ENCODE results near the gene ATP2C2.

ATP2C2 gene

DNA sequence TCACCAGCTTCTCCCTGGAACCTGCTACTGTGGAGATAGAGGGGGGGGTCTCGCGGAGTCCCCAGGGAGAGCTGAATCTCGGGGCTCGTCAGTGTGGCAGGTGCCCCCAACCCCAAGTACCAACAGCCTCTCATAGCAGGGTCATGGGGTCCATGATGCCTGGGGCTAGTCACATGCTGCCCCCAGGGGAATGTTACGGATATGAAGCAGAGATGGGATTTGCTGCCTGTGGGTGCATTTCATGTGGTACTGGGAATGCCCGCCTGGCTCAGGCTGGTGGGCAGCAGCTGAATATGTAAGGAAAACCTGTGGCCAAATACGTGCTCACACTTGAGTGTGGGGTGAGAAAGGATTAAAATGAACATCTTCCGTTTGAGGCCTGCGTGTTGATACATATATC is 86.7 kb downstream of the ATP2C2 start:
- no peak for DNase-seq

DNA sequence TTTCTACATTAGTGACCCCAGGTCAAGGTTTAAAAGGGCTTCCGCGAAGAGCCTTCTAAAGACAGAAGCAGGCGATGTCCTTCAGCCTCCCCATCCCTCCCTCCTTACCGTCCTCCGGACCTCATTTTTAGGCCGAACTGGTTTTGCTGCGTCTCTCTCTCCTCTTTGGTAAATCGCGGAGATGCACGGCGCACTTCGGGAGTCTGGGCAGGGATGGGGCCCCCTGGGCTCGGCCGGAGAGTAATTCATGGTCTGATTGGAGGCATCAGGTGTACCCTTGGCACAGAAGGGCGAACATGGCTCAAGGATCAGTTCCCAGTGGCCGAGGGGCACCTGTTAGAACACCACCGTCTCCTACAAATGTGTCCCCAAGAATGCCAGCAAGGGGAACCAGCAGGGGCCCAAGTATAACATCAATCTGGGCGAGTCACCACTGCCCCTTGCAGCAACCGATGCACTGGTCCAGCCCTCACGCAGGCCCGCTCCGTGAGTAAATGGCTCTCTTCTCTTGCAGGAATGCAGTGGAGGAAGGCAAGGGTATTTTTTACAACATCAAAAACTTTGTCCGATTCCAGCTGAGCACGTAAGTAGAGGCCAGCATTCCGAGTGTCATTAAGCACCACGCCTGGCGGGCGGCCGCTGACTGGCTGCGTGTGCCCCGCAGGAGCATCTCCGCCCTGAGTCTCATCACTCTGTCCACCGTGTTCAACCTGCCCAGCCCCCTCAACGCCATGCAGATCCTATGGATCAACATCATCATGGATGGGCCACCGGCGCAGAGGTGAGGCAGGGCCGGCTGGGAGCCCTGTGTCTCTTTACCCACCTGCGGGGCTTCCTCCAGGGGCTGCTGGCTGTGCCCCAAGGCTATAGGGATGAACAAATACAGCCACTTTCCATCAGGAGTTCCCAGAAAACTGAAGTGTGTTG is 90.5 kb downstream of the ATP2C2 start:
- no peak for DNase-seq

DNA sequence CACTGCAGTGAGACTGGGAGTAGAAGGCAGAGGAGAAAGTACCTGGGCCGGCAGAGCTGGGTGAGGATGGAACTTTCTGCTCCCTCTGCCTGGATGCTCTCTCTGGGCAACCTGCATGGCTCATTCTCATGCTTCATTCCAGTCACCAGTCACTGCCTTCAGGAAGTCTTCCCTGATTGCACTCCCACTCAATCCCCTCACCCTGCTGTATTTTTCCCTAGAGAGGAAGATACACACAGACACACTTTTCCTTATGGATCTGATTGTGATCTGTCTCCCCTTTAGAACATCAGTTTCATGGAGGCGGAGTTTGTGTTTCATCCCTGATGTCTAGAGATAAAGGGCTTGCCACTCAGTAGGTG is 91.2 kb downstream of the ATP2C2 start:
- DNase-seq: no peak

DNA sequence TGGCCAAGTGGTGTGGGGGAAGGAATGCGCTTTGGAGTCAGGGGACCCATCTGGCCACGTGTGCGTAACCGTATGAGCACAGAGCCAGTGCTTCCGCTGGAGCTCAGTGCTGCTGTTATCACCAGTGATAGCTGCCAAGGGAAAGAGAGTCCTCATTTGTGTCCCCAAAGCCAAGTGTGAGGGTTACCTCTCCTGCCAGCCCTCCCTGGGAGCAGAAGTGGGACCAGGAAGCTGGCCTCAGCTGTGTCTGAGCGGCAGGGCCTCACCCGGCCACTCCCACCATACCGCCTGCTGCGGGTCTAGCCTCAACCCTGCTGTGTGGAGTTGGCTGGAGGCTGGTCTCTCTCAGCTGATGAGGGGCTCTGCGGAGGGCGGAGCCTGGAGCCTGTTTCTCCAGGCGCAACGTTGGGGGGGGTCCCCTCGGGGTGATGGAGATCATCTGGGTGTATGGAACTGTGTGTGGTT is 91.6 kb downstream of the ATP2C2 start:
- DNase-seq: peak; percentile 74

DNA sequence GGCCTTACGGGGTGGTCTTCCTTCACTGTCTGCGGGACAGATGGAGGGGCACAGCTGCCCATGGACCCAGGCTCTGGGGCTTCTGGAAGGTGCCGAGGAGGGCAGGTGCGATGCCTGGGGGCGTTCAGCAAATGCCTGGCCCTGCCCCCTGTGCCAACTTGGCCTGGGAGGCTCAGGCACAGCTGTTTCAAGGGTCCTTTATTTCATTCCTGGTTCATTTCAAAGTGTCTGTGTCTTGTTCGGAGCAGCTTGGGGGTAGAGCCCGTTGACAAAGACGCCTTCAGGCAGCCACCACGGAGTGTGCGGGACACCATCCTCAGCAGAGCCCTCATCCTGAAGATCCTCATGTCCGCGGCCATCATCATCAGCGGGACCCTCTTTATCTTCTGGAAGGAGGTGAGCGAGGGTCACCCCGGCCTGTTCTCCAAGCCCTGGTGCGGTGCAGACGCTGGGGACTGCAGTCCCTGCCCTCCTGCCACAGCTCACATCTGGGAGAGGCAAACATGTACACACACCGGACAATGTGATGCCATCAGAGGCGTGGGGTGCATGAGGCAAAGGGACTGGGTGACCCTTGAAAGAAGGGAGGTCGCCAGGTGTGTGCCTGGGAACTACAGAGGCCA is 92.2 kb downstream of the ATP2C2 start:
- no peak for DNase-seq

DNA sequence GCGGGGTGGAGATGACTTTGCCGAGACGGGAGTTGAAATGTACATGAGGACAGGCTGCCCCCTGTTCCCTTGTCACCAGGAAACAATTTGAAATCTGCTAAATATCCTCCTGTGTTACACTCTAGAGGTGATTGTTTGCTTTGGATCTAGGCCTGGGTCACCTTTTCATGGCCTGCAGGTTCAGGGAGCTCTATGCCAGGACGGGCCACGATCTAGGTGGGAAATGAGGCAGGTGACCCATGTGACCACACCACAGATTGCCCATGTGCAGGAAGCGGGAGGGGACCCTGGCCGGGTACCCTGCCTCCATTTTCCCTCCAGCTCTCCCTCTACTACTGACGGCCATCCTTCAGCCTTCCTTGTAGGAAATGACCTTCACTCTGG is 92.7 kb downstream of the ATP2C2 start:
- DNase-seq: no peak

DNA sequence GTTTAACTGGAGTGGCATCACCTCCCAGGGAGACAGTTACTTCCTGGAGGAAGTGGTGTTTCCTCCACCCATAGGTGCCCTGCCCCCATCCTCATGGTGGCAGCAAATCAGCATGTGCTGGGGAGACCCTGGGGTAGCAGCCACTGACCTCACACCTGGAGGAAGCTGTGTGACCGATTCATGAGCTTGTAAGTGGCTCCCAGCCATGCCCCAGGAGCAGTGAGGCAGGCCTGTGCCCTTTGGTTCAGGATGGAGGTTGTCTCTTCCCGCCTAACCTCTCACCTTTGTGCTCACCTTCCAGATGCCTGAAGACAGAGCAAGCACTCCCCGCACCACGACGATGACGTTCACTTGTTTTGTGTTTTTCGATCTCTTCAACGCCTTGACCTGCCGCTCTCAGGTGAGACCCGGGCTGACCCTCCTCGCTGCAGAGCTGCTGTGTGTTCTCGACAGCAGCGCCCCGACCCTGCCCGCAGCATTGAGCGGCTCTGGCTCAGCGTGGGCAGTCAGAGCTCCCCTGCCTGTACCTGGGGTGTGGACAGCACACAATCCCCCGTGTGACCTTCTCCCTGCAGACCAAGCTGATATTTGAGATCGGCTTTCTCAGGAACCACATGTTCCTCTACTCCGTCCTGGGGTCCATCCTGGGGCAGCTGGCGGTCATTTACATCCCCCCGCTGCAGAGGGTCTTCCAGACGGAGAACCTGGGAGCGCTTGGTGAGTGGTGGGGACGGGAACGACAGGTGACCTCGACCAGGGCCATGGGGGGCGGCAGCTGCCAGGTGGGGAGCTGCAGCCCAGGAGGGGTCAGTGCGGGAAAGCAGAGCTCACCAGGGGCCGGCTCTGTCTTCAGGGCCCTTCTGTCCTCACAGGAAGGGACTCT is 93.3 kb downstream of the ATP2C2 start:
- no peak for DNase-seq

DNA sequence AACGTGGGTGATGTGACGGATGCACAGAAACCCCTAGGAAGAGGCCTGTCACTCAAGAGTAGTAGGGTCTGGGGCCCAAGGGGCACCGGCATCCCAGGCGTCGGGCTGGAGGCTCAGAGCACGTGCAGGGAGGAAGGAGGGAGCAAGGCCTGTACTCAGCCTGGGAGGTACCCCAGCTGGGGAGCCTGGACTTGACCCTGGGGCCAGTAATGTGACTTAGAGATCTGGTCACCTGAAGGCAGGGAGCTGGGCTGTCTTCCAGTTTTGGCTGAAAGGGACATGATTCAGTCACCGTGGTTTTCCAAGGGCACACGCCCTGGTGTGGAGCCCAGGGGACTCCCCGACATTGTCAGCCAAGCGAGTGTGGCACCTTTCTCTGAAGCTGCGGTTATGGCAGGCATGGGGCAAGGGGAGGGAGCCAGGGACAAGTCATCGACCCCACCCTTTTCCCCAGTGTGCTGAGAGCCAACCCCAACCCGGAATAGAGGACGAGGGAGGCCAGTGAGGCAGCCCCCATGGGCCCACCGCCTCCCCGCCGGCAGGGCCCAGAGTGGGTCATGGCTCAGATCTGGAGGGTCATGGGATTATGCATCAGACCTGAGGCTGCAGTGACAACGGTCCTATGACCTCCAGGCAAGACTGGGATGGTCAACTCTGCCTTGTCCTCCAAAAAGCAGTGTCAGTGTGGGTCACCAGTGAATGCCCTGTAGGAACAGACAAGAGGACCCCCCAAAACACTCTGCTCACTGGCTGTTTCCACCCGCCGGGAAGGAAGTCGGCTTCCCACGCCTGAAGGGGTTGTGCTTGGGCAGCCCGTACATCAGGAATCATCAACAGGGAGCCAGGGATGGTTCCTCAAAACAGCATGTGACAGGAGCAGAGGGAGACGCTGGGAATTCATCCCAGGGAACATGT is 94.2 kb downstream of the ATP2C2 start:
- DNase-seq: no peak

DNA sequence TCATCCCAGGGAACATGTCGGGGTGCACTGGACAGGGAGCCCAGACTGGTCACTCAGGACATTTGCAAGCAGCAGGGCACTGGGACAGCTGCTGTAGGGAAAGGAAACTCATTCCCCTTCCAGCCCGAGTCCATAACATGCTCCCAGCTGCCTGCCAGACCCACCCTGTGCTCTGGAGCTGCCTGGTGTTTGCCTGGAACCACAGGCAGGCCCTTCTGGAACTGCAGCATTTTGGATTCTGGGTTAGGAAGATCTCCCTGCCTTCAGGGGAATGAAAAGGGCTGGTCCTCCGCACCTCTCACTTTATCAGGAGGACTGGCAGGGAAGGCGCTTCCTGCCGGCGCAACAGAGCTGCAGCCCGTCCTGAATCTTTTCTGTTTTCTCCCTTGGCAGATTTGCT is 94.9 kb downstream of the ATP2C2 start:
- DNase-seq: no peak

DNA sequence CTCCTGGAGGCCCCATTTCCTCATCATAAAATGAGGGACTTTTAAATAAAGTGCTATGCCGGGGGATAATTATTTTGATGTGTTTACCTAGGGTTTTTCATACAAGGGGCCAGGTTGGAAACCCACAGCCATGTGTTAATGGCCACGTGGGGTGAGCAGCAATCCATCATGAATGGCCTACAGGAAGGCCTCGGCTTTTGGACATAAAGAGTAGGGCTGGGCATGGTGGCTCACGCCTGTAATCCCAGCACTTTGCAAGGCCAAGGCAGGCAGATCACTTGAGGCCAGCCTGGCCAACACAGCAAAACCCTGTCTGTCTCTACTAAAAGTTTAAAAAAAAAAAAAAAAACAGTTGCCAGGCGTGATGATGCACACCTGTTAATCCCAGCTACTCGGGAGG is 95.8 kb downstream of the ATP2C2 start:
- no peak for DNase-seq

DNA sequence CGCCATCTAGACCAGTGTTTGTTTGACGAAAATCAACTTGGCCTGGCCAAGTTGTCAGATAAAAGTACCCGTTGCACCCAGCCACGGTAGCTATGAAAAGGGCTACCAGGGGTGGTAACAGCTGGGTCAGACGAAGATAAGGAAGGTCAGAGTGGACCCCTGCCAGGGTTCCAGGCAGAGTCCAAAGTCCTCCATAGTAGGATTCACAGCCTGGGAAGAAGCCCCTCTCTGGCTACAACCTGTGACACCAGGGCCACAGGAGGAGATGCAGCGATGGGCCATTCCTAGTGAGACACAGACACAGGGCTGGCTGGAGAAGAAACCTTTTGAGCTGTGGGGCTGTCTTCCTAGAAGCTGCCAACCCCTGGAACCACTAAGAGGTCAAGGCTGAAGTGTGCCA is 96.8 kb downstream of the ATP2C2 start:
- DNase-seq: no peak

DNA sequence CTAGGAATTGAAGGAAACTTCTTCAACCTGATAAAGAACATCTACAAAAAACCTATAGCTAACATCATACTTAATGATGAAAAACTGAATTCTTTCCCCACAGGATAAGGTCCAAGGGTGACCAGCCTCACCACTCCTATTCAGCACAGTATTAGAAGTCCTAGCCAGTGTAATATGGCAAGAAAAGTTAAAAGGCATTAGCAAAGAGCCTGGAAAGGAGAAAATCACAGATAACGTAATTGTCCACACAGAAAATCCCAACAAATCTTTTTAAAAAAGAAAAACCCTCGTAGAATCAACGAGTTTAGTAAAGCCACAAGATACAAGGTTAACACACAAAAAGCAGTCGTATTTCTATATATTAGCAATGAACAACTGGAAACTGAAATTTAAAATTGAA is 98.4 kb downstream of the ATP2C2 start:
- no peak for DNase-seq

DNA sequence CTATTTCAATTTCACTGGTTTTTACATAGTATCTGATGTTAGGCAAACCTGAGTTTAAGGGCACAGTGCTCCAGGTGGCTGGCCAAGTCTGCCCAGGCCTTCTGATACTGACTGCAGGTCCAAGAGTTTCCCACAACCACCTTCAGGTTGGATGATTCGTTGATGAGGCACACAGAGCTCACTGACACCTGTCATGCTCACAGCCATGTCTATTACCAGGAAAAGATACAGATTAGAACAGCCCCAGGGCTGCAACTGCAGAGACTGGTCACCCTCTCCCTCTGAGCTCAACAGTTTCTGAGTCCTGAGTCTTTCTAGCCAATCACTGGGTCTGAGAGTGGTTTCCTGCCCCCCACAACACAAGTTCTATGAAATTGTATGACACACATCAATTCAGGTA is 98.9 kb downstream of the ATP2C2 start:
- no peak for DNase-seq

DNA sequence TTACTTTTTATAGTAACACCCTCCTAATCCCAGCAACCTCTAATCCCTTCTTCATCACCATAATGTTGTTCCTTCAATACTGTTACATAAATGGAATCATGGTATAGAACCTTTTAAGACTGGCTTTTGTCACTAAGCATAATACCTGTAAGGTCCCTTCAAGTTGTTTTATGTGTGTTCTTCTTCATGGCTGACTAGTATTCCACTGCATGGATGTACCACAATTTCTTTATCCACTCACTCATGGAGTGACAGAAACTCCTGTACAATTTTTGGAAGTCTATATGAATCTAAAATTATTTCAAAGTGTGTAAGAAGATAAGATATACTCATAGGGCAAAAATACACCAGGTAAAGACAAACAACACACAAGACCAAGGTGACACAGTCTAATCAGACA is 99.4 kb downstream of the ATP2C2 start:
- DNase-seq: no peak

DNA sequence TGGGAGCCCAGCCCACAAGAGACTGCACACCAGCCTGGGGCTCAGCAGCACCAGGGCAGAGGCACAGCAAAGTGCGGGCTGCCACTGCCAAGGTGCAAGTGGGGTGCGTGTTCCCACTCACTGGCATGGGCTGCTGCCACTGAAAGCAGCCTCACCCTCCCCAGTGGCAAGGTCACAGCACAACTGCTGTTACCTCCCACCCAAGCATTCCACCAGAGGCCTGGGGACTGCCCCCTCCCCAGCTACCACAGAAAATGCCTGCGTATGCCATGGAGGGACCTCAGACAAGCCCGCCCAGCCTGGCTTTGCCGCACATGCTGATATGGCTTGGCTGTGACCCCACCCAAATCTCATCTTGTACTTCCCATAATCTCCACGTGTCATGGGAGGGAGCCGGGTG is 103.0 kb downstream of the ATP2C2 start:
- no peak for DNase-seq

DNA sequence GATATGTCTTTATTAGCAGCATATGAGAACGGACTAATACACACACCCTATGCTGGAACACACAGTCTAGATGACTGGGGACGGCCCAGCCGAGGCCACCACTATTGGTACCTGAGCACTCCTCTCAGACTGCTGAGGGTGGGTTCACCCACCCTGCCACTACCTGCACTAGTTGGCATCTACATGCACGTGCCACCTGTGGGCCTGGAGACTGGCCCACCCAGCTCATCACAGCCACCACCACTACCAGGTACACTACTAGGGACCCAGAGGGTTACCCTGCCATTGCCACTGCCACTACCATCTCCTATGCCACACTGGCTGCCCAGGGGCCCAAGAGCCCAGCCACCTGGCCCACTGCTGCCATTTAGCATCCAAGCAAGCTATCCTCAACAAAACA is 103.6 kb downstream of the ATP2C2 start:
- no peak for DNase-seq

DNA sequence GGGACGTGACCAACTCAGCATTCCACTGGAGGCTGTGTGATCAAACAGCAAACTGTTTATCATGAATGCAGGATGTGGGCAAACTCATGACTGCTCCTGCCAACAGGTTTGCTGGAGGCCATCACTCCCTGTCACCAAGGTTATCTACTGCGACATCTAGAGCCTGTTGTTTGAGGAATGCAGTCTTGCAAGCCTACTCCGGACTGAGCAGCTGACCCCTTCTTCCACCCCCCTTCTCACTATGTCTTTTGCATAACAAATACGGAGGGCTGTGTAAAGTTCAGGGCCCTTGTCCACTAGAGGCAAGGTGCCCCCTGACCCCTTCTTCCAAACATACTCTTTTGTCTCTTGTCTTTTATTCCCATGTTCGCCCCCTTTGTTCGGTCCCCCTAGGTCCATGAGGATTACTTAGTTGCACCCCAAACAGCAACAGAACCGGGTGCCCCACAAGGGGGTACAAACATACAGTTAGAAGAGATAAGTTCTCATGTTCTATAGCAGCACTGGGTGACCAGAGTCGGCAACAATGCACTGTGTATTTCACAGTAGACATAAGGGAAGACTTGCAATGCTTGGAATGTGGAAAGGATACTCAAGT is 107.4 kb downstream of the ATP2C2 start:
- DNase-seq: no peak

DNA sequence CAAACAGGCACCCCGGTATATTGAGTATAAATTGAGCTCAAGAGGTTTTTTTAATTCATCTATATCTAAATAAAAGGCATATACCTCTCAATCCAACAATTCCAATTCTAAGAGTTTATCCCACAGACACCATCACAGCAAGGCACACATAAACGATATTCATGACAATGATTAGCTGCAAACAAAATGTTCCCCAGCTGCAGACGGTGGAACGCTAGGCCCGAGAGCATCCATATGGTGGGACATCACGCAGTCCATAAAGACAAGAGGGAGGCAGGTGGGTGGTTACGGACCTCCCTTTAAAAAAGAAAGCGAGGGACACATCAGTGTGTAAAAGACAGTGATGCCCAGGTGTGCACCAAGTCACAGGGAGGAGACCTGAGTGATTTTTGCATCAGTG is 108.1 kb downstream of the ATP2C2 start:
- DNase-seq: no peak

DNA sequence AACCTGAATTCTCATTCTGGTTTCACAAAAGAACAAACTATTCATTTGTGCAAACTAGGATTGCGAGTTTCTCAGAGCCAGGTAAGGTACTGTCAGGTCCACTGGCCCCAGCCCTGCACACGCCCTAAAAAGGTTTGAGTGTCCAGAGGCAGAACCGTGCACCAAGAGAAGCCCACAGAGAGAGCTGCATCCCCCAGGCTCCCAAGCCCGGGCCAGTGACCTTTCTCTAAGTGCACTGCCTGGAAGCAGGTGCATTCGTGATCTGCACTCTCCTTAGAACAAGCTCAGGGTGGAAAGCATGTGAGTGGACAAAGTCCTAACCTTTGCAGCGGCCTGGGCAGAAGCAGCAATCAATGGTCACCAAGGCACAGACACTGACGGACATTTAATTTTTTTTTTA is 109.3 kb downstream of the ATP2C2 start:
- DNase-seq: no peak

DNA sequence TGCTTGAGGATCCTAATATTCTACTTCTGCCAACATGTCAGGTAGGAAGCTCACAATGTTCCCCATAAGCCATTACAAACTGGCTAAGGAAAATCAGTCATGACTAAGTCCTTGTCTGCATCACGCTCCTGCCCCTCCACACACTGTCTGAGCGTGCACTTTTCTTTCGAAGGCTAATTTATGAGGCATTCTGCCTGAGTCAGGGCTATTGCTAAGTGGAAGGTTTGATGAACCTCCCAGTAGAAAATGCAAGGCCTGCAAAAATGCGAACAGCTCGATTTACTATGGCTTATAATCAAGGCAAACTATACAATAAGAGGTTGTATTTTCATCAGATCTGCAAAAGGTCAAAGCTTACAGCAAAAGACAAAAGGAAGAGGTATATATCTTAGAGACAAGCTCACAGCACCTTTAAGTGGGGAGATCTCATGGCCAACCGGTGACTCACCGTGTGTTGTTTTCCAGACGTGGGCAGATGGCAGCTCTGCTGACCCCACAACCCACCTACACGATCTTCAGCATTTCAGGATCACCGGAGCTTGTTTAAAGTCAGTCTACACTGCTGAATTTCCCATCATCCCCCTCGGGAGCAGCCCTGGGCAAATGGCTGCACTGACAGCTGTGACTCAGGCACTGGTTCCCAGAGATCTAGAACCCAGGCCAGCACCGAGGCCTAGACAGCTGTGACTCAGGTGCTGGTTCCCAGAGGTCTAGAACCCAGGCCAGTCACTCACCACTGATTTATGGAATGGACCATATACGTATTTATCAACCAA is 110.0 kb downstream of the ATP2C2 start:
- no peak for DNase-seq
